Ascending aorta (tissue), 2 donors: ENCODE measurements around the gene DST. TPM values are rescaled to one million over a fixed set of nuclear protein-coding genes. Genes with fewer than 3 reads are reported as not detected.

Source experiments
- DNase-seq, 2 donors: peaks; one replicate each; pipeline ENCODE4 v3.0.0-alpha.2; 2019; ENCODE audit warnings: low spot score in 2 of 2
- H3K27ac ChIP-seq, 2 donors: fragments of 200-600 bp; sonication (generic); one replicate each; pipeline ENCODE4 v1.5.1; 2016 to 2017; ENCODE audit warnings: mild to moderate bottlenecking in 1 of 2
- H3K27me3 ChIP-seq: fragments of 200-600 bp; sonication (generic); one replicate; pipeline ENCODE4 v1.5.1; 2017
- H3K36me3 ChIP-seq, 2 donors: fragments of 200-600 bp; sonication (generic); one replicate each; pipeline ENCODE4 v1.5.1; 2016
- H3K4me1 ChIP-seq, 2 donors: fragments of 200-600 bp; sonication (generic); one replicate each; pipeline ENCODE4 v1.5.1; 2016 to 2017; ENCODE audit warnings: mild to moderate bottlenecking in 1 of 2
- H3K4me3 ChIP-seq, 2 donors: fragments of 200-600 bp; sonication (generic); one replicate each; pipeline ENCODE4 v1.5.1; 2016 to 2017; ENCODE audit warnings: mild to moderate bottlenecking in 1 of 2
- H3K9me3 ChIP-seq, 2 donors: fragments of 200-600 bp; sonication (generic); one replicate each; pipeline ENCODE4 v1.5.1; 2016
- CTCF ChIP-seq, 3 experiments: fragments of 200-600 bp in 2 of 3; fragments of 450-650 bp in 1 of 3; sonication (generic) in 2 of 3; IDR thresholded peaks; one replicate each; pipeline ENCODE4 v1.5.1; 2016 to 2019; ENCODE audit warnings: antibody characterized with exemption in 3 of 3, mild to moderate bottlenecking in 1 of 3, moderate library complexity in 1 of 3
- intact Hi-C: fragments of 100-400 bp; cut with DNase I; formaldehyde crosslinking; loops from one replicate; pipeline ENCODE4 v1.15.1; 2023
- total RNA-seq: library from RNA; depleted of rRNA; stranded (reverse); fragments of >200 nt; gene quantifications from one replicate; pipeline ENCODE4 v1.1.0, GENCODE V29; 2016

Gene DST
- total RNA-seq, 1 donor from 2014 or later, result 223 TPM

- intact Hi-C loops, result no loop called here
- Histone ChIP-seq H3K4me1 (peaks cover 0 to 51% of the 10 kb centered on the region in 2 donors), H3K27ac (peak overlapping the region; percentile 40 to 48), H3K4me3 (peak overlapping the region; percentile 0 to 12), H3K27me3 (no peaks in the 10 kb centered on the region), H3K9me3 (no peaks in the 10 kb centered on the region), H3K36me3 (no peaks in the 10 kb centered on the region)
- no peak for DNase-seq
- no peak for TF ChIP-seq CTCF (IDR thresholded peaks at IDR 0.05)
Observed at GRCh38 chr6:56689114-56689513, 46.4 kb upstream of the DST start.

GRCh38 chr6:56688521-56688920, 45.8 kb upstream of the DST start:
- H3K9me3 ChIP-seq, result no peaks in the 10 kb centered on the region
- TF ChIP-seq CTCF (IDR thresholded peaks at IDR 0.05), result no peak
- intact Hi-C loops, result no loop called here
- no peaks in the 10 kb centered on the region for H3K36me3 ChIP-seq
- no peaks in the 10 kb centered on the region for H3K27me3 ChIP-seq
- H3K4me1 ChIP-seq, result peaks cover 0 to 48% of the 10 kb centered on the region in 2 donors
- peak overlapping the region; percentile 40 to 48 for H3K27ac ChIP-seq
- H3K4me3 ChIP-seq, result peak overlapping the region in 1 of 2 donors; percentile 0
- DNase-seq, result no peak

- no peak overlapping the region for H3K27ac ChIP-seq
- no peak overlapping the region for H3K4me3 ChIP-seq
- no peaks in the 10 kb centered on the region for H3K9me3 ChIP-seq
- TF ChIP-seq CTCF (IDR thresholded peaks at IDR 0.05), result no peak
- DNase-seq, result no peak
- H3K4me1 ChIP-seq, result peaks cover 0 to 46% of the 10 kb centered on the region in 2 donors
- intact Hi-C loops, result no loop called here
- H3K36me3 ChIP-seq, result no peaks in the 10 kb centered on the region
- H3K27me3 ChIP-seq, result no peaks in the 10 kb centered on the region
Observed at GRCh38 chr6:56687551-56687950, 44.9 kb upstream of the DST start.

- H3K4me1 ChIP-seq, result peaks cover 0 to 40% of the 10 kb centered on the region in 2 donors
- H3K27me3 ChIP-seq, result no peaks in the 10 kb centered on the region
- no peak overlapping the region for H3K4me3 ChIP-seq
- no peak for TF ChIP-seq CTCF (IDR thresholded peaks at IDR 0.05)
- H3K9me3 ChIP-seq, result no peaks in the 10 kb centered on the region
- intact Hi-C loops, result no loop called here
- no peak for DNase-seq
- no peak overlapping the region for H3K27ac ChIP-seq
- H3K36me3 ChIP-seq, result no peaks in the 10 kb centered on the region
Observed at GRCh38 chr6:56686429-56686828, 43.7 kb upstream of the DST start.

GRCh38 chr6:56685994-56686393, 43.3 kb upstream of the DST start:
- no peak for DNase-seq
- Histone ChIP-seq H3K27ac (no peak overlapping the region), H3K27me3 (no peaks in the 10 kb centered on the region), H3K9me3 (no peaks in the 10 kb centered on the region), H3K4me3 (no peak overlapping the region), H3K36me3 (no peaks in the 10 kb centered on the region), H3K4me1 (peaks cover 0 to 36% of the 10 kb centered on the region in 2 donors)
- no peak for TF ChIP-seq CTCF (IDR thresholded peaks at IDR 0.05)
- intact Hi-C loops, result no loop called here
